Testis (tissue), 2 donors: ENCODE results near the gene ADAMTS14.

Source experiments
- CTCF ChIP-seq, 3 experiments: fragments of 450-650 bp in 2 of 3; fragments of 200-600 bp in 1 of 3; sonication (generic) in 1 of 3; IDR thresholded peaks; one replicate each; pipeline ENCODE4 v1.5.1; 2016 to 2019; ENCODE audit warnings: antibody characterized with exemption in 3 of 3, mild to moderate bottlenecking in 2 of 3, moderate library complexity in 1 of 3
- POLR2A ChIP-seq: fragments of 450-650 bp; IDR thresholded peaks from one replicate; pipeline ENCODE4 v1.6.1; 2017; ENCODE audit warnings: antibody characterized with exemption, mild to moderate bottlenecking, moderate library complexity

GRCh38 chr10:70704211-70704610, 31.9 kb downstream of the ADAMTS14 start:
- no peak for TF ChIP-seq CTCF (IDR thresholded peaks at IDR 0.05)
- no peak for TF ChIP-seq POLR2A
